ENCODE data around the gene ADGRG2.

The ADGRG2 gene

GRCh38 chrX:19046343-19047215 lies 75.7 kb downstream of the ADGRG2 start:
- no peak for DNase-seq (ENCODE audit: extremely low read depth, low read depth)
- no peak for TF ChIP-seq CTCF (IDR thresholded peaks at IDR 0.05; ENCODE audit: low read depth, low read length, missing control alignments)
- H3K4me3 ChIP-seq (replicated peaks; ENCODE audit: low read depth, low read length): no peak overlapping the region

DNA sequence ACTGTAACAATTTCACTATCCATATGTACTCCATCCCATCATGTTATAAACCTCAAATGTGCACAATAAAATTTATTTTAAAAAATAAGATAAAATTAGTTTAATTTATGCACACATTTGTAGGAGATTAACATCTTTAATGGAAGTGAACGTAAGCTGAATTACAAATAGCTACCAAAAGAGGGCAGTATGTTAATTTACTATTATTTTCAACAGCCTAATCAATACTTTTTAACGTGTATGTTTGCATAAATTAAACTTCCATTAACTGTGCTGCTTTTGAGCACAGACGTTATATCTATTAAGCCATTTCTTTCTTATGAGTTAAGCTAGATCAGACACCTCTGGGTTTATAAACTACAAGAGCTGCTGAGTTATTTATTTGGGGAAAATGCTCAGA lies 81.9 kb downstream of the ADGRG2 start:
- TF ChIP-seq CTCF (IDR thresholded peaks at IDR 0.05; ENCODE audit: low read depth, low read length, missing control alignments): no peak
- DNase-seq (ENCODE audit: extremely low read depth, low read depth): no peak
- no peak overlapping the region for H3K4me3 ChIP-seq (replicated peaks; ENCODE audit: low read depth, low read length)

- no peak overlapping the region for H3K4me3 ChIP-seq (replicated peaks; ENCODE audit: low read depth, low read length)
- TF ChIP-seq CTCF (IDR thresholded peaks at IDR 0.05; ENCODE audit: low read depth, low read length, missing control alignments): no peak
- DNase-seq (ENCODE audit: extremely low read depth, low read depth): no peak
These were observed 88.2 kb downstream of the ADGRG2 start for GRCh38 chrX:19034025-19034424.

DNA sequence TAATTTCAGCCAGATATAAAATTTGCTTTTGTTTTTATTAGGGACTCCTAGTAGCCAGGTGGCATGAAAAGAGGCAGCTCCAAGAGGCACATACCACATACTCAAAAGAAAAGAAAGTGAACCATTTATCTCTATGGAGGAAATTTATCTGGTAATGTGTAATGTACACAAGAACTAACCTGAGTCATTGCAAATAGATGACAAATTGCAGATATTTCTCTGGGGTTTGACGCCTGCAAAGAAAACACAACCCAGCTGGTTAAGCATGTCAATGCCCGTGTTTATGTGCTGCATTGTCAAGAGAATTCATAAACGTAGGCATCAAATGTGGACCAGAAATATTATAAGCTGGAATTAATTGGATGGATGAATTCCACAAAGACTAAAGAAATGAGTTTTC lies 91.5 kb downstream of the ADGRG2 start:
- no peak overlapping the region for H3K4me3 ChIP-seq (replicated peaks; ENCODE audit: low read depth, low read length)
- no peak for DNase-seq (ENCODE audit: extremely low read depth, low read depth)
- TF ChIP-seq CTCF (IDR thresholded peaks at IDR 0.05; ENCODE audit: low read depth, low read length, missing control alignments): no peak

GRCh38 chrX:19028560-19028959 lies 93.7 kb downstream of the ADGRG2 start:
- DNase-seq (ENCODE audit: extremely low read depth, low read depth): no peak
- H3K4me3 ChIP-seq (replicated peaks; ENCODE audit: low read depth, low read length): no peak overlapping the region
- no peak for TF ChIP-seq CTCF (IDR thresholded peaks at IDR 0.05; ENCODE audit: low read depth, low read length, missing control alignments)

- no peak overlapping the region for H3K4me3 ChIP-seq (replicated peaks; ENCODE audit: low read depth, low read length)
- DNase-seq (ENCODE audit: extremely low read depth, low read depth): no peak
- TF ChIP-seq CTCF (IDR thresholded peaks at IDR 0.05; ENCODE audit: low read depth, low read length, missing control alignments): no peak
These were observed 97.9 kb downstream of the ADGRG2 start for GRCh38 chrX:19024366-19024765.
